ENCODE results near the gene SLC17A6.

- TF ChIP-seq CTCF (IDR thresholded peaks at IDR 0.05 in 8 of 11, conservative IDR thresholded peaks at IDR 0.05 in 3 of 11) (no peak), POLR2A (IDR thresholded peaks at IDR 0.05) (no peak), POLR2AphosphoS5 (IDR thresholded peaks at IDR 0.05) (no peak)
Measured at GRCh38 chr11:22342211-22343031, 4.2 kb downstream of the SLC17A6 start.
